OCI-LY3 (cell line): ENCODE data around the gene BRD2.

Source experiments
- H2AFZ ChIP-seq: fragments of 200-600, 300-600 bp; shearing (Covaris generic); 2 replicates; pipeline ENCODE4 v1.6.0; 2014; ENCODE audit warnings: antibody characterized with exemption, low read depth, low read length
- H3K27ac ChIP-seq: fragments of 200-600, 300-600 bp; sonication (generic); 2 replicates; pipeline ENCODE4 v1.5.1; 2014; ENCODE audit warnings: mild to moderate bottlenecking, low read length, moderate library complexity, mixed read lengths
- H3K27me3 ChIP-seq: fragments of 200-600, 300-600 bp; sonication (generic); 2 replicates; pipeline ENCODE4 v1.6.1; 2014; ENCODE audit warnings: low read depth, low read length, mixed read lengths
- H3K36me3 ChIP-seq: fragments of 200-600, 300-600 bp; sonication (generic); replicated peaks from 2 replicates; pipeline ENCODE3; 2014; ENCODE audit warnings: low read depth, low read length, mixed read lengths
- H3K4me1 ChIP-seq: fragments of 300-600, 200-600 bp; sonication (generic); 2 replicates; pipeline ENCODE4 v1.6.1; 2014; ENCODE audit warnings: low read length, mixed read lengths
- H3K4me2 ChIP-seq: fragments of 200-600, 300-600 bp; sonication (generic); 2 replicates; pipeline ENCODE4 v1.6.1; 2014; ENCODE audit warnings: low read length, mixed read lengths
- H3K4me3 ChIP-seq: fragments of 300-600, 200-600 bp; sonication (generic); 2 replicates; pipeline ENCODE4 v1.5.1; 2014; ENCODE audit warnings: antibody characterized with exemption, mild to moderate bottlenecking, low read length, moderate library complexity
- H3K79me2 ChIP-seq: fragments of 300-600, 200-600 bp; shearing (Covaris generic); 2 replicates; pipeline ENCODE4 v1.6.1; 2014; ENCODE audit warnings: mild to moderate bottlenecking, low read length, mixed read lengths
- H3K9ac ChIP-seq: fragments of 300-600, 200-600 bp; shearing (Covaris generic); 2 replicates; pipeline ENCODE4 v1.6.0; 2014; ENCODE audit warnings: mild to moderate bottlenecking, low read length, moderate library complexity
- H3K9me3 ChIP-seq: fragments of 200-600, 300-600 bp; shearing (Covaris generic); 2 replicates; pipeline ENCODE4 v1.6.1; 2014; ENCODE audit warnings: low read length, mixed read lengths; ENCODE audit not compliant: insufficient read depth
- H4K20me1 ChIP-seq: fragments of 200-600, 300-600 bp; sonication (generic); 2 replicates; pipeline ENCODE4 v1.6.1; 2016; ENCODE audit warnings: low read length, mixed read lengths; ENCODE audit not compliant: insufficient read depth
- CTCF ChIP-seq: fragments of 200-600, 300-600 bp; sonication (generic); IDR thresholded peaks from 2 replicates; pipeline ENCODE4 v1.5.1; 2014; ENCODE audit warnings: antibody characterized with exemption, low read length, low read depth
- EZH2phosphoT487 ChIP-seq: fragments of 200-600 bp; shearing (Covaris generic); IDR thresholded peaks from 2 replicates; pipeline ENCODE4 v1.6.1; 2018; ENCODE audit warnings: antibody characterized with exemption, mixed run types, low read depth

Gene BRD2

GRCh38 chr6:32982084-32982701, 13.8 kb downstream of the BRD2 start:
- H3K9ac ChIP-seq, result no peak overlapping the region

GRCh38 chr6:32982702-32983492, 14.5 kb downstream of the BRD2 start:
- Histone ChIP-seq H3K9ac (no peak overlapping the region), H4K20me1 (peaks cover 51% of the 10 kb centered on the region), H3K27ac (0 out of 2 replicates have a peak overlapping the region, but pooled peaks have one; percentile 17), H3K79me2 (peaks cover 21% of the 10 kb centered on the region), H3K9me3 (no peaks in the 10 kb centered on the region), H3K4me1 (no peaks in the 10 kb centered on the region), H2AFZ (no peak overlapping the region), H3K27me3 (no peaks in the 10 kb centered on the region), H3K4me3 (no peak overlapping the region), H3K36me3 (peaks cover 49% of the 10 kb centered on the region), H3K4me2 (no peak overlapping the region)
- TF ChIP-seq CTCF, result no peak
- TF ChIP-seq EZH2phosphoT487, result no peak

More at GRCh38 chr6:32982084-32982701, 13.8 kb downstream of the BRD2 start:
- Histone ChIP-seq H3K36me3 (peaks cover 56% of the 10 kb centered on the region), H3K4me2 (no peak overlapping the region), H4K20me1 (peaks cover 58% of the 10 kb centered on the region), H3K79me2 (peaks cover 28% of the 10 kb centered on the region), H2AFZ (no peak overlapping the region), H3K27me3 (no peaks in the 10 kb centered on the region), H3K4me3 (no peak overlapping the region), H3K4me1 (no peaks in the 10 kb centered on the region), H3K9me3 (no peaks in the 10 kb centered on the region), H3K27ac (0 out of 2 replicates have a peak overlapping the region, but pooled peaks have one; percentile 17)
- TF ChIP-seq CTCF (no peak), EZH2phosphoT487 (no peak)

- Histone ChIP-seq H3K27ac (0 out of 2 replicates have a peak overlapping the region, but pooled peaks have one; percentile 52), H3K9me3 (no peaks in the 10 kb centered on the region), H4K20me1 (peaks cover 45% of the 10 kb centered on the region), H3K4me2 (no peak overlapping the region), H3K27me3 (no peaks in the 10 kb centered on the region), H3K9ac (no peak overlapping the region), H3K36me3 (peaks cover 43% of the 10 kb centered on the region), H3K4me3 (no peak overlapping the region), H2AFZ (no peak overlapping the region), H3K4me1 (no peaks in the 10 kb centered on the region), H3K79me2 (peaks cover 15% of the 10 kb centered on the region)
- TF ChIP-seq EZH2phosphoT487 (no peak), CTCF (no peak)
Observed at GRCh38 chr6:32983493-32983848, 15.1 kb downstream of the BRD2 start.

GRCh38 chr6:32983964-32984621, 15.7 kb downstream of the BRD2 start:
- Histone ChIP-seq H2AFZ (no peak overlapping the region), H3K9ac (no peak overlapping the region), H3K4me1 (no peaks in the 10 kb centered on the region), H3K9me3 (no peaks in the 10 kb centered on the region), H3K4me3 (no peak overlapping the region), H4K20me1 (peaks cover 41% of the 10 kb centered on the region), H3K4me2 (no peak overlapping the region), H3K36me3 (peaks cover 38% of the 10 kb centered on the region), H3K27ac (peak overlapping the region; percentile 52), H3K27me3 (no peaks in the 10 kb centered on the region), H3K79me2 (peaks cover 11% of the 10 kb centered on the region; the same call in 1 of the 2 replicates)
- TF ChIP-seq EZH2phosphoT487 (no peak), CTCF (no peak)
